K562 (cell line): ENCODE measurements around the gene RNF25.

Experiments
- ATF6 ChIP-seq: sonication (generic); formaldehyde crosslinking; IDR thresholded peaks from 2 replicates; pipeline ENCODE4 v1.4.0; 2020; ENCODE audit warnings: mild to moderate bottlenecking, missing genetic modification reagents
- CEBPZ ChIP-seq: fragments of 150-350 bp; IDR thresholded peaks from 2 replicates; pipeline ENCODE4 v1.6.1; 2014; ENCODE audit warnings: low read depth, mild to moderate bottlenecking, low read length, borderline replicate concordance
- CTCF ChIP-seq, 3 experiments: IDR thresholded peaks in 2 of 3; conservative IDR thresholded peaks in 1 of 3; 2 replicates each; pipeline ENCODE4 v1.5.1; 2011 to 2012; ENCODE audit warnings: low read length in 3 of 3, mild to moderate bottlenecking in 3 of 3, control low read depth in 2 of 3, improper control_type of control experiment in 1 of 3, inconsistent platforms in 1 of 3, low read depth in 1 of 3, mixed read lengths in 1 of 3, moderate library complexity in 1 of 3; ENCODE audit not compliant: insufficient read depth in 2 of 3
- EZH2 ChIP-seq: IDR thresholded peaks from 2 replicates; pipeline ENCODE4 v1.6.1; 2012; ENCODE audit warnings: low read depth, mild to moderate bottlenecking, inconsistent platforms, low read length, borderline replicate concordance
- FOXJ3 ChIP-seq: sonication (generic); formaldehyde crosslinking; IDR thresholded peaks from 2 replicates; pipeline ENCODE4 v1.4.0; 2020; ENCODE audit warnings: mild to moderate bottlenecking, missing genetic modification reagents
- MYBL2 ChIP-seq, 2 experiments: fragments of 450-650 bp in 1 of 2; sonication (generic) in 1 of 2; formaldehyde crosslinking in 1 of 2; IDR thresholded peaks; 2 replicates each; pipeline versions ENCODE4 v1.6.1 to v1.8.1; 2017 to 2022; ENCODE audit warnings: borderline replicate concordance in 1 of 2, inconsistent platforms in 1 of 2, low read depth in 1 of 2, mild to moderate bottlenecking in 1 of 2, missing genetic modification reagents in 1 of 2, moderate library complexity in 1 of 2
- NFIC ChIP-seq: fragments of 450-650 bp; IDR thresholded peaks from 2 replicates; pipeline ENCODE4 v1.6.1; 2017; ENCODE audit warnings: mild to moderate bottlenecking, inconsistent platforms
- PRDM10 ChIP-seq: fragments of 450-650 bp; IDR thresholded peaks from 2 replicates; pipeline ENCODE4 v1.6.1; 2018; ENCODE audit not compliant: partially characterized antibody
- RAD21 ChIP-seq, 2 experiments: fragments of 250-450 bp in 1 of 2; fragments of 450-650 bp in 1 of 2; sonication (Bioruptor Pico) in 1 of 2; formaldehyde crosslinking in 1 of 2; IDR thresholded peaks in 1 of 2; conservative IDR thresholded peaks in 1 of 2; 2 replicates each; pipeline versions ENCODE4 v1.4.0 to v1.8.0; 2020 to 2022; ENCODE audit warnings: mild to moderate bottlenecking in 2 of 2, moderate library complexity in 1 of 2
- STAT5A ChIP-seq: IDR thresholded peaks from 2 replicates; pipeline ENCODE4 v1.6.1; 2012; ENCODE audit warnings: low read length, inconsistent platforms, borderline replicate concordance
- ZFP36 ChIP-seq: fragments of 150-350 bp; IDR thresholded peaks from 2 replicates; pipeline ENCODE4 v1.6.1; 2018; ENCODE audit warnings: low read length, low read depth; ENCODE audit not compliant: partially characterized antibody
- ZNF224 ChIP-seq: sonication (generic); formaldehyde crosslinking; IDR thresholded peaks from 2 replicates; pipeline ENCODE4 v1.8.0; 2022; ENCODE audit warnings: mild to moderate bottlenecking, missing genetic modification reagents
- ZNF57 ChIP-seq: fragments of 450-650 bp; formaldehyde crosslinking; IDR thresholded peaks from 2 replicates; pipeline ENCODE4 v1.4.0; 2020; ENCODE audit warnings: mild to moderate bottlenecking, moderate library complexity

GRCh38 chr2:218694405-218695145, 22.8 kb upstream of the RNF25 start:
- TF ChIP-seq STAT5A (no peak), ZFP36 (no peak), MYBL2 (IDR thresholded peaks at IDR 0.05; ENCODE audit: low read depth) (no peak), MYBL2 (CRISPR knock-in tag; IDR thresholded peaks at IDR 0.05; ENCODE audit: borderline replicate concordance) (no peak), RAD21 (CRISPR knock-in tag; conservative IDR thresholded peaks at IDR 0.05 in 1 of 2, IDR thresholded peaks at IDR 0.05 in 1 of 2) (no peak), EZH2 (no peak), PRDM10 (no peak), FOXJ3 (CRISPR knock-in tag) (no peak), CEBPZ (no peak), ZNF57 (CRISPR knock-in tag) (no peak), CTCF (IDR thresholded peaks at IDR 0.05 in 2 of 3, conservative IDR thresholded peaks at IDR 0.05 in 1 of 3; ENCODE audit: insufficient read depth in 2 of 3, low read depth in 1 of 3, low read length in 3 of 3) (no peak), ATF6 (CRISPR knock-in tag) (no peak), NFIC (no peak), ZNF224 (CRISPR knock-in tag) (no peak)
